SK-N-SH (cell line): ENCODE measurements around the gene MGAT5B. TPM values are rescaled to one million over a fixed set of nuclear protein-coding genes. Genes with fewer than 3 reads are reported as not detected.

Experiments used
- CTCF ChIA-PET: fragments of 300-600, 350-600 bp; formaldehyde crosslinking; extraction: SDS; loops from one replicate; lab custom pipeline; 2021; lab: Yijun Ruan, JAX
- POLR2A ChIA-PET: fragments of 350-600 bp; sonication (Branson Sonifier 250); formaldehyde crosslinking; extraction: SDS; loops from one replicate; lab custom pipeline; 2020; ENCODE audit warnings: antibody characterized with exemption, inconsistent platforms; lab: Yijun Ruan, JAX
- DNase-seq: peaks from one replicate; pipeline ENCODE4 v3.0.0; 2012
- H2AFZ ChIP-seq: fragments of 200-600 bp; sonication (generic); 2 replicates; pipeline ENCODE4 v1.8.1; 2016; ENCODE audit warnings: antibody characterized with exemption, mild to moderate bottlenecking, low read depth
- H3F3A ChIP-seq: fragments of 200-600 bp; sonication (generic); replicated peaks from 2 replicates; pipeline ENCODE3; 2016; ENCODE audit warnings: antibody characterized with exemption, mild to moderate bottlenecking; ENCODE audit not compliant: insufficient read depth
- H3K27ac ChIP-seq, 2 experiments: fragments of 200-500 bp in 1 of 2; fragments of 200-600 bp in 1 of 2; sonication (Bioruptor generic) in 1 of 2; sonication (generic), shearing (Covaris generic) in 1 of 2; 2 replicates each; pipeline versions ENCODE4 v1.5.1 to v1.6.1; 2014 to 2016; ENCODE audit warnings: low read depth in 2 of 2, inconsistent platforms in 1 of 2, low read length in 1 of 2, mild to moderate bottlenecking in 1 of 2, mixed read lengths in 1 of 2
- H3K27me3 ChIP-seq: fragments of 200-600 bp; sonication (generic), shearing (Covaris generic); 2 replicates; pipeline ENCODE4 v1.6.1; 2016; ENCODE audit warnings: mixed run types; ENCODE audit not compliant: insufficient read depth
- H3K36me3 ChIP-seq, 2 experiments: fragments of 200-500 bp in 1 of 2; fragments of 200-600 bp in 1 of 2; sonication (Bioruptor generic) in 1 of 2; sonication (generic) in 1 of 2; replicated peaks in 1 of 2; 2 replicates each; pipeline versions ENCODE3 to v1.5.1; 2014 to 2016; ENCODE audit warnings: low read length in 1 of 2, mild to moderate bottlenecking in 1 of 2; ENCODE audit not compliant: insufficient read depth in 2 of 2, control insufficient read depth in 1 of 2
- H3K4me1 ChIP-seq, 2 experiments: fragments of 200-500 bp in 1 of 2; fragments of 200-600 bp in 1 of 2; sonication (Bioruptor generic) in 1 of 2; sonication (generic), shearing (Covaris generic) in 1 of 2; 2 replicates each; pipeline versions ENCODE4 v1.5.1 to v1.6.1; 2014 to 2016; ENCODE audit warnings: low read depth in 1 of 2, low read length in 1 of 2, mixed run types in 1 of 2; ENCODE audit not compliant: insufficient read depth in 2 of 2, control insufficient read depth in 1 of 2
- H3K4me2 ChIP-seq: fragments of 200-600 bp; sonication (generic), shearing (Covaris generic); 2 replicates; pipeline ENCODE4 v1.6.1; 2017; ENCODE audit warnings: mixed run types
- H3K4me3 ChIP-seq, 2 experiments: fragments of 200-500 bp in 1 of 2; fragments of 200-600 bp in 1 of 2; sonication (Bioruptor generic) in 1 of 2; sonication (generic), shearing (Covaris generic) in 1 of 2; 2 replicates each; pipeline versions ENCODE4 v1.5.1 to v1.8.1; 2014 to 2016; ENCODE audit warnings: low read depth in 2 of 2, inconsistent platforms in 1 of 2, low read length in 1 of 2, mild to moderate bottlenecking in 1 of 2, mixed read lengths in 1 of 2, moderate library complexity in 1 of 2
- H3K79me2 ChIP-seq: fragments of 200-600 bp; sonication (generic); 2 replicates; pipeline ENCODE4 v1.8.1; 2017; ENCODE audit warnings: mild to moderate bottlenecking; ENCODE audit not compliant: insufficient read depth
- H3K9ac ChIP-seq: fragments of 200-600 bp; sonication (generic); 2 replicates; pipeline ENCODE4 v1.6.1; 2017; ENCODE audit warnings: mixed run types
- H3K9me2 ChIP-seq: fragments of 200-600 bp; sonication (generic); 2 replicates; pipeline ENCODE4 v1.6.1; 2017; ENCODE audit warnings: mixed run types
- H3K9me3 ChIP-seq: fragments of 200-600 bp; sonication (generic); 2 replicates; pipeline ENCODE4 v1.6.1; 2017; ENCODE audit warnings: mixed run types, mild to moderate bottlenecking, moderate library complexity
- H4K20me1 ChIP-seq: fragments of 200-600 bp; sonication (generic); 2 replicates; pipeline ENCODE4 v1.6.1; 2017; ENCODE audit warnings: mild to moderate bottlenecking, mixed run types; ENCODE audit not compliant: insufficient read depth
- CHD2 ChIP-seq: fragments of 150-350 bp; IDR thresholded peaks from 2 replicates; pipeline ENCODE4 v1.6.1; 2018; ENCODE audit warnings: low read length; ENCODE audit not compliant: partially characterized antibody
- ELF1 ChIP-seq: IDR thresholded peaks from 2 replicates; pipeline ENCODE4 v1.4.0; 2012
- EP300 ChIP-seq, 2 experiments: IDR thresholded peaks; 2 replicates each; pipeline versions ENCODE4 v1.4.0 to v1.6.1; 2012; ENCODE audit warnings: borderline replicate concordance in 1 of 2, low read depth in 1 of 2, low read length in 1 of 2
- FOSL2 ChIP-seq: IDR thresholded peaks from 2 replicates; pipeline ENCODE4 v1.4.0; 2012; ENCODE audit warnings: low read depth, mild to moderate bottlenecking, moderate library complexity, borderline replicate concordance
- FOXJ3 ChIP-seq: sonication (generic); formaldehyde crosslinking; IDR thresholded peaks from 2 replicates; pipeline ENCODE4 v1.5.1; 2020; ENCODE audit warnings: mild to moderate bottlenecking, missing genetic modification reagents
- IRF3 ChIP-seq: fragments of 150-350 bp; IDR thresholded peaks from 2 replicates; pipeline ENCODE4 v1.6.1; 2016; ENCODE audit warnings: mild to moderate bottlenecking, low read depth, low read length
- JUND ChIP-seq: IDR thresholded peaks from 2 replicates; pipeline ENCODE4 v1.4.0; 2012
- MXI1 ChIP-seq: IDR thresholded peaks from 2 replicates; pipeline ENCODE4 v1.6.1; 2012; ENCODE audit warnings: mild to moderate bottlenecking, low read depth, low read length, improper control_type of control experiment
- NFIC ChIP-seq: IDR thresholded peaks from 2 replicates; pipeline ENCODE4 v1.4.0; 2012; ENCODE audit warnings: borderline replicate concordance
- NRF1 ChIP-seq: IDR thresholded peaks from 2 replicates; pipeline ENCODE4 v1.6.1; 2012; ENCODE audit warnings: low read depth, mild to moderate bottlenecking, low read length
- PBX3 ChIP-seq: IDR thresholded peaks from 2 replicates; pipeline ENCODE4; 2012
- POLR2AphosphoS5 ChIP-seq: IDR thresholded peaks from 2 replicates; pipeline ENCODE4 v1.6.1; 2012; ENCODE audit warnings: low read depth, low read length
- RAD21 ChIP-seq: IDR thresholded peaks from 2 replicates; pipeline ENCODE4 v1.6.1; 2012; ENCODE audit warnings: mild to moderate bottlenecking, low read length
- RCOR1 ChIP-seq: fragments of 150-350 bp; IDR thresholded peaks from 2 replicates; pipeline ENCODE4 v1.6.1; 2017; ENCODE audit warnings: antibody characterized with exemption, low read length
- RFX5 ChIP-seq: IDR thresholded peaks from 2 replicates; pipeline ENCODE4 v1.6.1; 2012; ENCODE audit warnings: mild to moderate bottlenecking, improper control_type of control experiment, low read length
- RXRA ChIP-seq: IDR thresholded peaks from 2 replicates; pipeline ENCODE4 v1.4.0; 2012; ENCODE audit warnings: low read depth, mild to moderate bottlenecking, borderline replicate concordance
- SMC3 ChIP-seq: IDR thresholded peaks from 2 replicates; pipeline ENCODE4 v1.6.1; 2012; ENCODE audit warnings: low read depth, low read length, improper control_type of control experiment
- TCF12 ChIP-seq: IDR thresholded peaks from 2 replicates; pipeline ENCODE4 v1.4.0; 2012
- TEAD4 ChIP-seq: IDR thresholded peaks from 2 replicates; pipeline ENCODE4 v1.4.0; 2012; ENCODE audit warnings: mild to moderate bottlenecking, borderline replicate concordance; ENCODE audit not compliant: insufficient read depth
- YY1 ChIP-seq: IDR thresholded peaks from 2 replicates; pipeline ENCODE4 v1.4.0; 2012; ENCODE audit warnings: low read depth, mild to moderate bottlenecking
- ZBTB33 ChIP-seq: IDR thresholded peaks from 2 replicates; pipeline ENCODE4 v1.4.0; 2012; ENCODE audit warnings: low read depth, borderline replicate concordance
- WGBS: methylation state at CpG from one replicate; pipeline ENCODE4 v1.1.6; 2017; ENCODE audit warnings: low lambda C conversion rate; 5-methylcytosine and 5-hydroxymethylcytosine counted together
- polyA plus RNA-seq, 3 experiments: library from polyadenylated mRNA; depleted of rRNA; stranded (reverse); fragments of >200 nt; gene quantifications; 2 replicates each; pipeline ENCODE4 v1.2.3, GENCODE V29; 2012
- TF ChIP-seq, protein P1 (sequence below): fragments of 150-350 bp; IDR thresholded peaks from 2 replicates; pipeline ENCODE4 v1.6.1; 2017; ENCODE audit warnings: antibody characterized with exemption, low read length, low read depth, borderline replicate concordance

The MGAT5B gene
- polyA plus RNA-seq, 1 of the 3 experiments (the other 2 are of a cell fraction), result 13.8 TPM

- DNase-seq, result no peak
- Histone ChIP-seq H3K27ac (no peak overlapping the region), H3K9me3 (no peaks in the 10 kb centered on the region), H3K4me1 (no peaks in the 10 kb centered on the region), H3K36me3 (no peaks in the 10 kb centered on the region), H4K20me1 (no peaks in the 10 kb centered on the region), H3K9ac (no peak overlapping the region), H2AFZ (no peak overlapping the region), H3K9me2 (no peaks in the 10 kb centered on the region), H3K4me3 (no peak overlapping the region), H3F3A (no peaks in the 10 kb centered on the region), H3K4me2 (no peak overlapping the region), H3K79me2 (no peaks in the 10 kb centered on the region), H3K27me3 (no peaks in the 10 kb centered on the region)
- 89% methylated on average over 11 of the region's 11 CpGs for WGBS
- TF ChIP-seq POLR2AphosphoS5 (no peak), NRF1 (no peak), RAD21 (no peak), TEAD4 (no peak), ELF1 (no peak), CHD2 (no peak), YY1 (no peak), NFIC (no peak), PBX3 (no peak), SMC3 (no peak), MXI1 (no peak), RXRA (no peak), EP300 (IDR thresholded peaks at IDR 0.05; ENCODE audit: borderline replicate concordance in 1 of 2, low read depth in 1 of 2, low read length in 1 of 2) (no peak), JUND (no peak), IRF3 (no peak)
- TF ChIP-seq, protein P1, sequence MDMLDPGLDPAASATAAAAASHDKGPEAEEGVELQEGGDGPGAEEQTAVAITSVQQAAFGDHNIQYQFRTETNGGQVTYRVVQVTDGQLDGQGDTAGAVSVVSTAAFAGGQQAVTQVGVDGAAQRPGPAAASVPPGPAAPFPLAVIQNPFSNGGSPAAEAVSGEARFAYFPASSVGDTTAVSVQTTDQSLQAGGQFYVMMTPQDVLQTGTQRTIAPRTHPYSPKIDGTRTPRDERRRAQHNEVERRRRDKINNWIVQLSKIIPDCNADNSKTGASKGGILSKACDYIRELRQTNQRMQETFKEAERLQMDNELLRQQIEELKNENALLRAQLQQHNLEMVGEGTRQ, result no peak
- POLR2A ChIA-PET, result no interaction called here
- CTCF ChIA-PET, result interaction anchor here (3.2 to 3.5 kb wide), 2 partner anchors 27 to 161 kb away, joined by 11 to 15 read pairs; partner anchors contain the start of gene MGAT5B
These were observed 26.6 kb downstream of the MGAT5B start for GRCh38 chr17:76894842-76895241.

- Histone ChIP-seq H3K9me3 (no peaks in the 10 kb centered on the region), H3K9me2 (no peaks in the 10 kb centered on the region), H3K36me3 (no peaks in the 10 kb centered on the region), H3K27me3 (no peaks in the 10 kb centered on the region), H3K4me1 (peaks cover 0 to 3% of the 10 kb centered on the region in 2 experiments; a peak in 1 of 4 replicates), H3K4me2 (no peak overlapping the region), H3K4me3 (no peak overlapping the region), H2AFZ (no peak overlapping the region), H3K79me2 (no peaks in the 10 kb centered on the region), H3F3A (no peaks in the 10 kb centered on the region), H4K20me1 (peaks cover 7% of the 10 kb centered on the region), H3K27ac (no peak overlapping the region), H3K9ac (no peak overlapping the region)
- WGBS, result 83% methylated on average over 10 of the region's 10 CpGs
- POLR2A ChIA-PET, result no interaction called here
- CTCF ChIA-PET, result interaction anchor here (0.7 to 1.3 kb wide), 2 partner anchors 159 to 1816 kb away, joined by 3 to 4 read pairs; no protein-coding TSS in a partner anchor
- DNase-seq, result no peak
- no peak for TF ChIP-seq RCOR1
- TF ChIP-seq NFIC, result no peak
- TF ChIP-seq, protein P1, result no peak
- no peak for TF ChIP-seq JUND
- TF ChIP-seq RAD21, result no peak
- no peak for TF ChIP-seq FOSL2
- no peak for TF ChIP-seq EP300 (IDR thresholded peaks at IDR 0.05; ENCODE audit: borderline replicate concordance in 1 of 2, low read depth in 1 of 2, low read length in 1 of 2)
- no peak for TF ChIP-seq YY1
- TF ChIP-seq RFX5, result no peak
- TF ChIP-seq ZBTB33, result no peak
- no peak for TF ChIP-seq FOXJ3 (CRISPR knock-in tag)
- TF ChIP-seq TCF12, result no peak
- no peak for TF ChIP-seq NRF1
These were observed 28.8 kb downstream of the MGAT5B start for GRCh38 chr17:76897023-76897422.
